HG02943 (cell line): ENCODE data around the gene ANKRD10.

Experiments used
- ATAC-seq: cut with Tn5 transposase; IDR thresholded peaks from one replicate; pipeline ENCODE4 v1.9.1; 2021; ENCODE audit warnings: mild to moderate bottlenecking, low read depth, moderate library complexity; ENCODE audit not compliant: unreplicated experiment

The ANKRD10 gene

DNA sequence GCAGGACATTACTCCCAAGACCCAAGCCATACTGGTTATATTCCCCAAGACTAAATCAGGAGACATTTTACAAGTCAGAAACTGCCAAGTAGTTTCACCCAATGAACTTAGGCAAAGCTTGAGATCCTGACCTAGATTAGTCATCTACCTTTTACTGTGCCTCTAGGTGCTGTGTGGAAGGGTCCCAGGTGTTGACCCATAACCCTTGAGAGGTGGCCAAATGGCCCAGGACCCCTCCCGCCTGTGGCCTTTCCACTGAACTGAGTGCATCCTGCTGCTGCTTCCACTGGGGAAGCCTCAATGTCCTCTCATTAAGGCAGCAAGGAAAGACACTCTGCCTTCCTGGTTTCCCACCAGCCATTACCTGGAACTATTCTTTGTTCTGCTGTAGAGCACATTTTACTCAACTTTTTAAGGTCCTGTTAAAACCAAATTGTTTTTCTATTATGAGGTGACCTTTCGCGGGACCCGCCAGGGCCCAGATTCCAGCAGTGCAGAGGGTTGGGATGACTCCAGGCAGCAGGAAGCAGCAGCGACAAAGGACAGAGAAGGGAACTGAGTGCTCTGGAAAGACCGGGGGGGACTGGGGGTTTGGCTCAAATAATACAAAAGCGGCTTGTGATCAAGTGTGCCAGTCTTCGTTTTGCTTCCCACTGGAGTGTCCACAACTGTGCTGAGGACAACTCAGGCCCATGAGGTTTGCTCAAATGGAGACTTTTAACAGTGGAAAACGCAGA lies 27.1 kb downstream of the ANKRD10 start:
- no peak for ATAC-seq

DNA sequence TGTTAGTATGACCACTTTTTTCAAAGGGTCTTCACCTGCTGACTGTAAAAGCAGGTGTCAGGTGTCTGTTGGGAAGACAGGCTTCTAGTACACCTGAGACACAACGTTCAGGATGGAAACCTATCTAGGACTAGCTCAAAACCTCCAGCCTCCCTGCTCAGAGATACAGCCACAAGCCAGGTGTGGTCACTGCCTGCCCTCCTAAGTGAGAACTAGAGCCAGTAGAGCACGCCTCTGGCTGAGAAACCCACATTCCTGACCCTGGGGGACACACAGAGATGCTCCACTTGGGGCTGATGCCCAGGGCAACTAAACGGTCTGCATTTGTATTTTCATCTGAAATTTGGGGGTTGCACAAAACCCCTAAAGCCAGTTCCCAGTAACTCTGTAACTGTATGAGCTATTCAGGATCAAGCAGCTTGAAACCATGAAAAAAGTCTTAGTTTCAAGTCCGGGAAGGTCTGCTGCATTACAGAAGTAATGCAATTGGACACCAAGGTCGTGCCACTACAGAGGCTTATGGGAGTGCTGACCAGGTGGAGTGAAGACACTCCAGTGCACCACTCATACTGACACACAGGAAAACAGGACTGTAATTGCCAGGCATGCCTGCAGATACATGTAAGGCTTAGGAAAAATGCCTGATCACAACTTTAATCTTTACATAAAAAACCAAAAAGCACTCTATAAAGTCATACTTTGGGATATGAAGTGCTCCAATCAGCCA lies 27.8 kb downstream of the ANKRD10 start:
- ATAC-seq, result no peak

DNA sequence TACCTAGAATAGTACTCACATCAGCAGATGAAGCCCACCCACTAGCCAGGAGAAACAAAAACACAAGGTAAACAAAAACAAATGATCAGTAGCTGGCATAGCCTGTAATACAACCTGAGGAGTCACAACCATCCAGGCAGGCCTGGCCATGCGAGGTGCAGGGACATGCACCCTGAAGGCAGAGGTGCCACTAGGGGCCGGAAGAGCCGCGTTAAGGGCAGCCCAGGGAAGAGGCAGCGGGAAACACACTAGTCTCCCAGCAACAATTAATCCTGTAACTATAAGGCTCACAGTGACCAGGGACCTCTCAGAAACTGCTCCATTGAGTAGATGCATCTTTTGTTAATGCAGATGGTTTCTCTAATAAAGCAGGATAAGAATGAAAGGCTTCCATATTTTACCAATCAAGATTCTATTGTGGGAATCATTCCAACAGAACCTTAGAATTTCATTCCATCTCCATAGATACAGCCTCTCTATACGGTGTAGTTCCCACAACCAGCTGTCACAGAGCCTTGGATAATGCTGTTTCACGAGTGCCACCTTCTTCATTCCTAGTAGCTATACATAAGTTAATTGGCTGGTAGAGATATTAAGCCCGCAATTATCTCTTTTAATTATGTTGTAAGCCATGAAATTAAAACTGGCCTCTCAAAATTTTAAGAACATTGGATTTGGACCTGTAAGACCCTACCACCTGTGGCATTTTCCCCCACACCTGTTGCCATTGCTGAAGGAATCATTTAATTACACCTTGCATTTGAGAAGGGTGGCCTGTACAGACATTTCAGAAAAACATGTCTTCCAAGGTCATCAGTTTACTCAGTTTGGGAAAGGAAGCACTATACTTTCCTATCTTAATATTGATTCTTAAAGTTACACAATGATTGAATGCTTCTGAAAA lies 28.7 kb downstream of the ANKRD10 start:
- no peak for ATAC-seq

DNA sequence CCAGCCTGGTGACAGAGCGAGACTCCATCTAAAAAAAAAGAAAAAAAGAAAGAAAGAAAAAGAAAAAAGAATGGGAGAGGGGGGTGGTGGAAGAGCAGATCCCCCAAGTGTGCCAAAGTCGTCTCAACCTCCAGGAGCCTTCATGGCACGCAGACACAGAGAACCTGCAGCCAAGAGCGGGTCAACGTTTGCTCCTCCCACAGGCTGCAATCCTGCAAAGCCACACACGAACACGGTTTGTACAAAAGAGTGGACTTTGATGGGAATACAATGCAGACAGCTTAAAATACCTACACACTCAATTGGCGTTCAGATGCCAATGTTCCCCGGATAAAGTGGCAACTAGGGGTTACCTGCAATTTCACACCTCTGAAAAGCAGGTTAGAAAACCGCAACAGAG lies 29.4 kb downstream of the ANKRD10 start:
- ATAC-seq, result no peak

DNA sequence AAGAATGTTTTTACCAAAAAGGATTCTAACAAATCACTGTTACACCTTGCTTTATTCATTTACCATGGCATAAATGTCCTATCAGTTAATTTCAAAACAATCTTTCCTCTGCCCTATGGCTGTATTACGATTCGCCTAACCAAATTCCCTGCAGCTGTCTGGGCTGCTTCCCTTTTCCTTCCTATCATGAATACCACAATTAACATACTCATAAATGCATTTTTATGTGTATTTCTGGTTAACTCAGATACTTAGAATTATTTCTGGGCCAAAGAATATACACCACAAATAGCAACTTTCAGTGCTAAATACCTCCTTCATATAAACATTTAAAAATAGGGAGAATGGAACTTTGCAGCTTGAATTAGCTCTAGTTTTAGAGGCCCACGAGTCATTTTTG lies 30.4 kb downstream of the ANKRD10 start:
- no peak for ATAC-seq

DNA sequence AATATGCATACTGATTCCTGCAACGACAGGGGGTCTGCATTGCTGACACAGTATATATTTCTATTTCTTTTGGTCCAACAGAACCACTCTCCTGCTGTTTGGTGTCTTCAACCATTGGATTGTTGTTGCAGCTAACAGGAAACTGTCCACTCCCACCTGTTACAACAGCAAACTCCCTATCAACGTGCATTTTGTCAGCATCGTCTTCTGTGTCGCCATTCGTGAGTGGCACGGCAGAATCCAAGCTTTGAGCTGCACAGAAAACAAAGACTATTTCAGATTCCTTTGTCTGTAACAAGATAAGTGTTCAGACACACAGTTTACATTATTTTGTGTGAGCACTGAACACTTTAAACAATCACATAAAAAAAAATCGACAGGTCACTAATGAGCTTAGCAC lies 31.3 kb downstream of the ANKRD10 start:
- no peak for ATAC-seq

DNA sequence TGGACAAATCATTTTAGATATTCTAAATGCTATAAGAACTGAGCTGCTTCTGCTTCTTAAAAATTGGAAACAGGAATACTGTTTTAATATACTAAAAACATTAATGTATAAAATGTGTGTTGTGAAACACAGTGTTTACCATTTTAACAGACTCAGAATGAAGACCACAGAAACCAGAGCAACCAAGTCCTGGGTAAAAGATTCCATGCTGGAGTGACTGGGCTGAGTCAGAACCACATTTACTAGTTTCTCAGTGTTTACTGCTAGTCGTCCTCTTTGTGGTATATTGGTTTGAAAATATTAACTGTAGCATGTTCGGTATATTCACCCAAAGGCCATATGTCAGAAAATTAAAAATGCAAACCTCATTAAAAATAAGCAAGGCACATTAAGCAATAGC lies 31.9 kb downstream of the ANKRD10 start:
- ATAC-seq, result no peak

DNA sequence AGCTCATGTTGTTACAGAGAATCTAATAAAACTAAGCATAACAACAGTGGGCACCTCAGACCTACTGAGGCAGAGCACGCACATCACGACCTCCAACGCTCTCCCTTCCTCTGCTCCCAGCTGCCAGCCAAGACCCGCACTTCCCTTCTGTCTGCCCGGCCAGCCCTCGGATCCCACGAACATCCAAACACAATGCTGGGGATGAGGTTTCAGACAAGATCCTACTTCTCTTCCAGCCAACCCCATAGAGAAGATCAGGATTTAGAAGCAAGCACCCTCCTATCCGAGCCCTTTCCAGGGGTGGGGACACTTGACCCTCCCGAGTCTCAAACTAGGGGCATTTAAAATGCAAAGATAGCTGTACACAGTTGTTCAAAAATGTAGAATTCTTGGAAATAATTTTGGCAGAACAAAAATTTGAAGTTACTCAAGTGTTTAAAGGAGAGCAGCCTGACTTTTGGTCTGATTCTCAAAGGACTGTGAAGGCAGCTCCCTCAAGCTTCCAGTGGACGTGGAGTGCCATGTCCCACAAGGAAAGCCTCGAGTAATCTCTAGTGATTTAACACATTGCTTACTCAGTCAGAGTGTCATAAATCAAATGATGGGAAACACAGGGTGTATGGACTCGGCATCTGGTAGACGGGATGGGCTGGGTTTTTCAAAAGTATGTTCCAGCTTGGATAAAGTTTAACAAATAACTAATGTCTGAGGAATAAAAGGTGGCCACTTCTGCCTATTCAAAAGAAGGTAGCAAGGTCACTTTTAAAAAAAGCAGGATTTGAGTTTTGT lies 32.8 kb downstream of the ANKRD10 start:
- no peak for ATAC-seq

DNA sequence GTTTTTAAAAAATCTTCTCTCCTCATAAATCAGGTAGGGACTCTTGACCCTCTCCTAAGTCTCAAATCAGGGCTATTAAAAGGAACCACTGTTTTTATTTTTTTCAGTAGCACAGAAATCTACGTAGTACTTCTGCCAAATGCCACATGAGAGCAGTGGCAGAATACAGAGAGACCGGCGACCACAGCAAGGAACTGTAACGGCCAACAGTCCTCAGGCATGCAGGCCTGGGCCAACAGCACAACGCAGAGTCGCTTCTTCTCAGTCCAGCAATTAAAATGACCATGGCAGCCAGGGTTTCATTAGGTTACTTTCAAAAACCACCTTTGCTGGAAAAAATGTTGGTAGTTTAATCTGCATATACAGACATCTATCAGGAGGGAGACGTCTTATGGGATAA lies 34.2 kb downstream of the ANKRD10 start:
- no peak for ATAC-seq

DNA sequence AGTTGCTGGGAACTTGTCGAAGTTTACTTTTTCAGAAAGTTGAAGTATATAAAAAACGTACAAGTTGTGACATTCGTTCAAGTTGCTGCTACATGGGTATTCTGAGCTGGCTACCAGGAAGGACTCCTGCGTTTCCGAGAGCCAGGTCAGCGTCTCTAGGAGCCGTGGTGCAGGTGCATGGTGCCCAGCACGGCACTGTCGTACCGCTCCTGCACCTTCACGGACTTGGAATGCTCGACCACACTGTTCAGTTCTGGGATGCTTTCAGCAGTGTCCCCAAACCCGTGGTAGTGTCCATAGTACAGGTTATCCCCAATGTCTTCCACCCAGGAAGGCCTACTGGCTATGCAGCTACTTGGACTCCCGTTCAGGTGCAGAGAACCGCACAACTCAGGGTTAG lies 35.4 kb downstream of the ANKRD10 start:
- no peak for ATAC-seq

DNA sequence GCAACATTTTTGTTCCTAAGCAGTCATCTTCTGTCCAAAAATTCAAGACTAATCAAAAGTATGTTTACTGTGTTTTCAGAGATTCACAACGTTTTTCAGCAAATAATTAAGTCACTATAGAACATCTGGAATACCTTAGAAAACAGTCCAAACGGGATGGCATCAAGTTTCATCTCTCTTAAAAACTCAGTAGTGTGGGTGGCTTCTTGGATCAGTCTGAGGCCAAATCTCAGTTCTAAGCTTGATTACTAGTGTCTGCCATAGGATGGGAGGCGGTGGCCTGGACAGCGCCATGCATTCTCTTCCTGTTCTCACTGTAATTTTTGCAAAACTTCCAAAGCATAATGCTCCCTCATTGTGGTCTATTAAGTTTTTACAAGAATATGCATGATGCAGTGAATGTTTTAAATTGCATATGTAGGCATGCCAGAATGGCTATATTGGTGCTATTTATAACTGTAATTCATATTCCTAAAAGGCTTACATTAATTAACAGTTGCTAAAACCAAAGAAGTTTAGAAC lies 37.1 kb downstream of the ANKRD10 start:
- ATAC-seq, result no peak

DNA sequence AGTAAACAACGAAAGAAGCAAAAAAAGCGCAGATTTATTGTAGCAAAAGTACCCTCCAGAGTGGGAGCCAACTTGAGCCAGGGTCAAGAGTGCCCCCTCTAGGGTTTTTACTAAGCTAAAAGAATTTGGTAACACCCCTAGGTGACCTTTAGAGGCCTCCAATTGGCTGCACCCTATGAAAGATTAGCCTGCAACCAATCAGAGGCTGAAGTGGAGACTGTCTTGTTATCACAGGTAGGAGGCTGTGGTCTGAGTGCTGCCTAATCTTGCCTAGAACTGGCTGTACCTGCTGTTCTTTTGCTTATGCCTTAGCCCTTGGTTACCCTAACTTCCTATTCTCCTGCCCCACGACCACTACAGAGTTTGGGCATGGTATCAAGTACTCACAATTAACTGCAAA lies 38.3 kb downstream of the ANKRD10 start:
- no peak for ATAC-seq

DNA sequence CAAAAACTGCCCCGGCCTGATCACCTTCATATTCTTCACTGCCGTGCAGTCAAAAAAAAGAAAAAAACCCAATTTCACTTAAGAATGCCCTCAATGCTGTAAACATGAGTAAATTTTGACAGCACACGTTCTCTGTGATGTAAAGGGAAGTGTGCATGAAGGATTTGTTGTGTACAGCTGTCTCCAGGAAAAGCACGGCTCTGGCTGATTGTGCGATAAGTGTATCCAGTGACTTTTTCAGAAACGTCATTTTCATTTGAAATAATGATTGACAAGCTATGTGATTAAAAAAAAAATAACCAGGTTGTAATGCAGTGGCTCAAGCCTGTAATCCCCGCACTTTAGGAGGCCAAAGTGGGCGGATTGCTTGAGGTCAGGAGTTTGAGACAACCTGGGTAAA lies 39.6 kb downstream of the ANKRD10 start:
- no peak for ATAC-seq

DNA sequence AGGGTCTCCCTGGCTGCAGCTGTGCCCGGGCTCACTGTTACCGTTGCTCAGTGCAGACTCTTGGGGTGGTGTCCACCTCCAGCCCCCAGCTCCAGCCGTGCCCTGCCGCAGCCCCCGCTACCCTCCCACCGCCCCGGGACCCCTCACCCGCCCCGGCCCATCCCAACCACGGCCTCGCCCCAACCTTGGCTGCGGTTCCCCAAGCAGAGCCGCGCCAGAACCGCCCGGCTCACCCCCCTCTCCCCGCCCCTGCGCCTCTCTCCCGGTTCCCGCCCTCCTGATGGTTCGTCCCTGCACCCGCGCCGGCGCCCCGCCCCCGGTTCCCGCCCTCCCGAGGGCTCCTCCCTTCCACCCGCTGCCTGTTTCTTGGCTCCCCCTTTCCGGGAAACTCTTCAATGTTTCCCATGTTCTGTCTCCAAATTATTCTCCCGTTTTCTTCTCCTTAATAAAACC lies 40.3 kb downstream of the ANKRD10 start:
- no peak for ATAC-seq

DNA sequence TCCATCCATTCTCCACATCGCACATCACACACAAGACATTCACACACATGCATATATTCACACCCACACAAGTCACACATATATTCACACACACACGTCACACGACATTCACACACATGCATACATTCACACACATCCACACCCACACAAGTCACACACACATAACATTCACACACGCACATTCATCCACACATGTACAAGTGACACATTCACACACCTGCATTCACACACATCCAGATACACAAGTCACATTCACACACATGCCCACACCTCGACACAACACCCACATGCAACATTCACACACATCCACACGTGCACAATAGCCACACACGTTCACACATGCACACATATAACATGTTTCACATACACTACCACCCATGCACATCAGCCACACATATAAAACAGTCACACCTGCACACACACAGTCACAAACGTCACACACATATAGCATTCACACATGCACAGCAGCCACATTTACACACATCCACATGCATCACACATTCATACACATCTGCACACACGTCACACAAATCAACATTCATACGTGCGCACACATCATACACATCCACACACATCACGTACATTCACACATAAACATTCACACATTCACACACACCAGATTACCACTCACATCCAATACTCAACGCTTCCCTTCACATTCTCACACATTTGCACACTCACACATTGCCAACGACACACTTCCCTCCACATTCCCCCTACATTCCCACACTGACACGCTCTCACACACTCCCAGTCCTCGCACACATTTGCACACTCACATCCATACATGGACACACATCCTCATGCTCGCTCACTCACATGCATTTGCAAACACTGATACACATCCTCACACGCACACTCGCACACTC lies 41.0 kb downstream of the ANKRD10 start:
- no peak for ATAC-seq

DNA sequence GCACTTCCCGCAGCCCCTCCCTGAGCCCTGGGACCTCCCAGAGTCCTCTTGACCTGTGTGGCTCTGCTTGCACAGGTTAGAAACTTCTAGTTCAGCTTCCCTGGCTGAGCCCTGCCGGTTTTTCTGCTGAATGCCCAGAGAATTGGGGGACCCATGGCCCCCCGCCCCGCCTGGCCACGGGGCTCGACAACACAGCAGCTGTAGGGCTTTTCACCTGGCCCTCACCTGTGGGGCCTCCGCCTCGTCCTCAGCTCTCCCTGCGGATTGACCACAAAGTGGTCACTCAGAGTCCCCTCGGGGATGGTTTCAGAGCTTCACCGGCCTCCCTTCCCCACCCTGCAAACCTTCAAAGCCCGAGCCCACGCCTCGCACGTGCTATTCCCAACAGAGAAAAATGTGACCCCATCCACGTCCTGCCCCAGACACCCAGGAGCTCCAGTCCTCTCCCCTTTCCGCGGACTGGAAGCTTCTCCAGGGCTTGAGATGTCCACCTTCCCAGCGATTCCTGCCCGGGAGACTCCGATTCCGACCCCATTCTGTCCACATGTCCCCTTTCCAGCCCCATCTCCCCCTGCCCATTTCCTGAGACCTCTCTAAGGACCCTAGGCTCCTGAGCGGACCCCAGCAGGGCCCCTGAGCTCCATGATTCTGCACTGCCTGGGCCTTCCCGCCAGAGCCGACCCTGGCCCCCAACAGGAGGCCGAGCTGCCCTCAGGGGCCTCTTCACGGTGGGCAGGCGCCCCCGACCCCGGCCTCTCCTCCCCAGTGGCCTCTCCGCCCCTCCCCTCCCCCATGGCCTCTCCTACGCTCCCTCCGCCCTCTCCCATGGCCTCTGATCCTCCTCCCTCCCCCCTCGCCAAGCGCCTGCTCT lies 41.9 kb downstream of the ANKRD10 start:
- ATAC-seq, result no peak

DNA sequence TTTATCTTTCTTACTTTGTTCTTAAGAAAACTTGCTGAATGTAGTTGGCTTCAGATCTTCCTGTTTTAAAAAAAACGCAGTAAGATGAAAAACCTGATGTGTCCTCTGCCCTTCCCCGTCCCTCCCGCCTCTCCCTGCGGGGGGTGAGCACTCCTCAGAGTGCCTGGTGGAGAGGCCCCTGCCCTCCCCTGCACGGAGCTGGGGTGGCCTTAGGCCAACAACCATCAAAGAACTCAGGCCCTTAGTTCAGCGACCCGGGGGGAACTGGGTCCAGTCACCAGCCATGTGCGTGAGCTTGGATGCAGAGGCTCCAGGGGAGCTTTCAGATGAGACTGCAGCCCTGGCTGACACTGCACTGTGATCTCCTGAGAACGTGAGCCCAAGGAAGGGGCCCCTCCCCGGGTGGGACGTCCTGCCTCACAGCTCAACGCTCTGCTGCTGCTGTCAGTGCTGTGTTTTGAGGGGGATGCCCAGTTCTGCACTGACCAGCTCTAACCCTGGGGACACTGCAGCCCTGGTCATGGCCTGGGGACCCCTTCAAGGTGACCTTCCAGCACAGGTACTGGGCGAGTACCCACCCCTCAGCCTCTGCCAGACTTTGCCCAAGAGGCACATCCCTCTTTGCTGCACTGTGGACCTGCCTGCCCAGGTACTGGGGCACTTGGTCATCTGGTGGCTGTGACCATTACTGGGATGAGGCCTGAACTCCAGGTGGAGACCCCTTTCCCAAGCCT lies 42.7 kb downstream of the ANKRD10 start:
- ATAC-seq, result no peak
